Coronary artery (tissue), 2 donors: ENCODE results near the gene ZNF580.

ENCODE experiments used
- DNase-seq: peaks from one replicate; pipeline ENCODE4 v3.0.0-alpha.2; 2017; ENCODE audit warnings: low spot score
- H3K27ac ChIP-seq, 2 donors: fragments of 200-600 bp; sonication (generic); one replicate each; pipeline ENCODE4 v1.5.1; 2016 to 2019
- H3K4me3 ChIP-seq: fragments of 200-600 bp; sonication (generic); 2 replicates; pipeline ENCODE4 v1.5.1; 2016; ENCODE audit warnings: mild to moderate bottlenecking, moderate library complexity
- TF ChIP-seq, protein P1 (sequence below): fragments of 200-600 bp; sonication (generic); IDR thresholded peaks from one replicate; pipeline ENCODE4 v1.5.1; 2019; ENCODE audit warnings: antibody characterized with exemption

The ZNF580 gene

DNA sequence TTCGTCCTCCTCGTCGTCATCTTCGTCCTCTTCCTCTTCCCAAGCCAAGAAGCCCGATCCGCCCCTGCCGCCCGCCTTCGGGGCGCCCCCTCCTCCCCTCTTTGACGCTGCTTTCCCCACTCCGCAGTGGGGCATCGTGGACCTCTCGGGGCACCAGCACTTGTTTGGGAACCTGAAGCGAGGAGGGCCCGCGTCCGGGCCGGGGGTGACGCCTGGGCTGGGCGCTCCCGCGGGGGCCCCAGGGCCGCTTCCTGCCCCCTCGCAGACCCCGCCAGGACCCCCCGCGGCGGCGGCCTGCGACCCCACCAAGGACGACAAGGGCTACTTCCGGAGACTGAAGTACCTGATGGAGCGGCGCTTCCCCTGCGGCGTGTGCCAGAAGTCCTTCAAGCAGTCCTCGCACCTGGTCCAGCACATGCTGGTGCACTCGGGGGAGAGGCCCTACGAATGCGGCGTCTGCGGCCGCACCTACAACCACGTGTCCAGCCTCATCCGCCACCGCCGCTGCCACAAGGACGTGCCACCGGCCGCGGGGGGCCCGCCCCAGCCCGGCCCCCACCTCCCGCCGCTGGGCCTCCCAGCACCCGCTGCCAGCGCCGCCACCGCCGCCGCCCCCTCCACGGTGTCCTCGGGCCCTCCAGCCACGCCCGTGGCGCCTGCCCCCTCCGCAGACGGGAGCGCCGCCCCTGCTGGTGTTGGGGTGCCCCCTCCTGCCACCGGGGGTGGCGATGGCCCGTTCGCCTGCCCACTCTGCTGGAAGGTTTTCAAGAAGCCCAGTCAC is 26.7 kb upstream of the ZNF580 start:
- H3K4me3 ChIP-seq: no peak overlapping the region
- DNase-seq: no peak
- TF ChIP-seq, protein P1, sequence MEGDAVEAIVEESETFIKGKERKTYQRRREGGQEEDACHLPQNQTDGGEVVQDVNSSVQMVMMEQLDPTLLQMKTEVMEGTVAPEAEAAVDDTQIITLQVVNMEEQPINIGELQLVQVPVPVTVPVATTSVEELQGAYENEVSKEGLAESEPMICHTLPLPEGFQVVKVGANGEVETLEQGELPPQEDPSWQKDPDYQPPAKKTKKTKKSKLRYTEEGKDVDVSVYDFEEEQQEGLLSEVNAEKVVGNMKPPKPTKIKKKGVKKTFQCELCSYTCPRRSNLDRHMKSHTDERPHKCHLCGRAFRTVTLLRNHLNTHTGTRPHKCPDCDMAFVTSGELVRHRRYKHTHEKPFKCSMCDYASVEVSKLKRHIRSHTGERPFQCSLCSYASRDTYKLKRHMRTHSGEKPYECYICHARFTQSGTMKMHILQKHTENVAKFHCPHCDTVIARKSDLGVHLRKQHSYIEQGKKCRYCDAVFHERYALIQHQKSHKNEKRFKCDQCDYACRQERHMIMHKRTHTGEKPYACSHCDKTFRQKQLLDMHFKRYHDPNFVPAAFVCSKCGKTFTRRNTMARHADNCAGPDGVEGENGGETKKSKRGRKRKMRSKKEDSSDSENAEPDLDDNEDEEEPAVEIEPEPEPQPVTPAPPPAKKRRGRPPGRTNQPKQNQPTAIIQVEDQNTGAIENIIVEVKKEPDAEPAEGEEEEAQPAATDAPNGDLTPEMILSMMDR: no peak
- H3K27ac ChIP-seq: no peak overlapping the region

DNA sequence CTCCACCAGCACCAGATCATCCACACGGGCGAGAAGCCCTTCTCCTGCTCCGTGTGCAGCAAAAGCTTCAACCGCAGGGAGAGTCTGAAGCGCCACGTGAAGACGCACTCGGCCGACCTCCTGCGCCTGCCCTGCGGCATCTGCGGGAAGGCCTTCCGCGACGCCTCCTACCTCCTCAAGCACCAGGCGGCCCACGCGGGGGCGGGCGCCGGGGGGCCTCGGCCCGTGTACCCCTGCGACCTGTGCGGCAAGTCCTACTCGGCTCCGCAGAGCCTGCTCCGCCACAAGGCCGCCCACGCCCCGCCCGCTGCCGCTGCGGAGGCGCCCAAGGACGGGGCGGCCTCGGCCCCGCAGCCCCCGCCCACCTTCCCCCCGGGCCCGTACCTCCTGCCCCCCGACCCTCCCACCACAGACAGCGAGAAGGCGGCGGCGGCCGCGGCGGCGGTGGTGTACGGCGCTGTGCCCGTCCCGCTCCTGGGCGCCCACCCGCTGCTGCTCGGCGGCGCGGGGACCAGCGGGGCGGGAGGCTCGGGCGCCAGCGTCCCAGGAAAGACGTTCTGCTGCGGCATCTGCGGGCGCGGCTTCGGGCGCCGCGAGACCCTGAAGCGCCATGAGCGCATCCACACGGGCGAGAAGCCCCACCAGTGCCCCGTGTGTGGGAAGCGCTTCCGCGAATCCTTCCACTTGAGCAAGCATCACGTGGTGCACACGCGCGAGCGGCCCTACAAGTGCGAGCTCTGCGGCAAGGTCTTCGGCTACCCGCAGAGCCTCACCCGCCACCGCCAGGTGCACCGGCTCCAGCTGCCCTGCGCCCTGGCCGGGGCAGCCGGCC is 25.9 kb upstream of the ZNF580 start:
- H3K4me3 ChIP-seq: no peak overlapping the region
- H3K27ac ChIP-seq: no peak overlapping the region
- DNase-seq: no peak
- TF ChIP-seq, protein P1: no peak

DNA sequence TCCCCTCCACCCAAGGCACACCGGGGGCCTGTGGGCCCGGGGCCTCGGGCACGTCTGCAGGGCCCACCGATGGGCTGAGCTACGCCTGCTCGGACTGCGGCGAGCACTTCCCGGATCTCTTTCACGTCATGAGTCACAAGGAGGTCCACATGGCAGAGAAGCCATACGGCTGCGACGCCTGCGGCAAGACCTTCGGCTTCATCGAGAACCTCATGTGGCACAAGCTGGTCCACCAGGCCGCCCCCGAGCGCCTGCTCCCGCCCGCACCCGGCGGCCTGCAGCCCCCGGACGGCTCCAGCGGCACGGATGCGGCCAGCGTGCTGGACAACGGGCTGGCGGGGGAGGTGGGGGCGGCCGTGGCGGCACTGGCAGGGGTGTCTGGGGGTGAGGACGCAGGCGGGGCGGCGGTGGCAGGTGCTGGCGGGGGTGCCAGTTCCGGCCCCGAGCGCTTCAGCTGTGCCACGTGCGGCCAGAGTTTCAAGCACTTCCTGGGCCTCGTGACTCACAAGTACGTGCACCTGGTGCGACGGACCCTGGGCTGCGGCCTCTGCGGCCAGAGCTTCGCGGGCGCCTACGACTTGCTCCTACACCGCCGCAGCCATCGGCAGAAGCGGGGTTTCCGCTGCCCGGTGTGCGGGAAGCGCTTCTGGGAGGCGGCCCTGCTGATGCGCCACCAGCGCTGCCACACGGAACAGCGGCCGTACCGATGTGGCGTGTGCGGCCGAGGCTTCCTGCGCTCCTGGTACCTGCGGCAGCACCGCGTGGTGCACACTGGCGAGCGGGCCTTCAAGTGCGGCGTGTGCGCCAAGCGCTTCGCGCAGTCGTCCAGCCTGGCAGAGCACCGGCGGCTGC is 25.0 kb upstream of the ZNF580 start:
- Histone ChIP-seq H3K27ac (no peak overlapping the region), H3K4me3 (no peak overlapping the region)
- TF ChIP-seq, protein P1: no peak
- no peak for DNase-seq

DNA sequence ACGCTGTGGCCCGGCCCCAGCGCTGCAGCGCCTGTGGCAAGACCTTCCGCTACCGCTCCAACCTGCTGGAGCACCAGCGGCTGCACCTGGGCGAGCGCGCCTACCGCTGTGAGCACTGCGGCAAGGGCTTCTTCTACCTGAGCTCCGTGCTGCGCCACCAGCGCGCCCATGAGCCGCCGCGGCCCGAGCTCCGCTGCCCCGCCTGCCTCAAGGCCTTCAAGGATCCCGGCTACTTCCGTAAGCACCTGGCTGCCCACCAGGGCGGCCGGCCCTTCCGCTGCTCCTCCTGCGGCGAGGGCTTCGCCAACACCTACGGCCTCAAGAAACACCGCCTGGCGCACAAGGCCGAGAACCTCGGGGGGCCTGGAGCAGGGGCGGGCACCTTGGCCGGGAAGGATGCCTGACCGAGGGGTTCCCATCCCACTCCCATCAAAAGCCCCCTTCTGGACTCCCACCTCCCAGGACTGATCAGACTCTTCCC is 24.4 kb upstream of the ZNF580 start:
- Histone ChIP-seq H3K27ac (no peak overlapping the region), H3K4me3 (no peak overlapping the region)
- DNase-seq: no peak
- TF ChIP-seq, protein P1: no peak

DNA sequence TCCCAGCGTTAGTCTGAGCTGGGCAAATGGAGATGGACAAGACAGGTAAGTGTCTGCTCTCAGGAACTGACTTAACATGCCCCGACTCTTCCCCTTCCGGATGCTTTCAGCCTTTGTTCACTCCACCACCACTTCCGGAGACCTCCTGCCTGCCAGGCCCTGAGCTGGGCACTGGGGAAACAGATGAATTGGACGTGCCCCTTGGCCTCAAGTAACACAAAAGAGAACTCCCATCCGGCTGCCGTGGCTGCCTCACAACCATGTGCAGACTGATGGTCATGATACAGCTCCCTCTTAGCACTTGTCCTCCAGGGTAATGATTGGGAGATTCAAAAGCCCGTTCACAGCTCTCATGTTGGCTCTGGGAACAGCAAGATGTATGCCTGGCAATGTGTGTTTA is 23.4 kb upstream of the ZNF580 start:
- TF ChIP-seq, protein P1: no peak
- H3K4me3 ChIP-seq: no peak overlapping the region
- H3K27ac ChIP-seq: no peak overlapping the region
- DNase-seq: no peak

DNA sequence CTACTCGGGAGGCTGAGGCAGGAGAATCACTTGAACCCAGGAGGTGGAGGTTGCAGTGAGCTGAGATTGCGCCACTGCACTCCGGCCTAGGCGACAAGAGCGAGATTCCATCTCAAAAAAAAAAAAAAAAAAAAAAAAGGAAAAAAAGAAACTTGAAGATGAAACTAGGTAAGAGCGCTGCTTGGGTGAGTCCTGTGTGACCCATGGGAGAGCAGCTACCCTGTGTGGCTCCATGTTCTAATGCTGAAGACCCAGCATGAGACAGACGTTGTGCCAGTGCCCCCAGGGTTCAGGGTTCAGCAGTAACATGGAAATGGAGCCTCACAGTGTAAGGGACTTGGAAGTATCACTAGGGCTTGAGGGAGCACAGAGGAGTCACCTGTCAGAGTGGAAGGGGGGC is 22.4 kb upstream of the ZNF580 start:
- no peak for DNase-seq
- Histone ChIP-seq H3K27ac (no peak overlapping the region), H3K4me3 (no peak overlapping the region)
- TF ChIP-seq, protein P1: no peak
